Neural crest cell (in vitro differentiated cells): ENCODE data around the gene DRP2. TPM values are rescaled to one million over a fixed set of nuclear protein-coding genes. Genes with fewer than 3 reads are reported as not detected.

ENCODE experiments used
- DNase-seq: peaks from one replicate; pipeline ENCODE4 v3.0.0; 2021; ENCODE audit warnings: low read depth, mixed read lengths, low spot score
- H3K27ac Mint-ChIP-seq: one replicate; pipeline ENCODE4 v1.8.0; 2021; ENCODE audit warnings: mild to moderate bottlenecking, mixed read lengths; ENCODE audit not compliant: unreplicated experiment
- H3K27me3 Mint-ChIP-seq: 2 replicates; pipeline ENCODE4 v1.8.0; 2021; ENCODE audit warnings: low read depth, mild to moderate bottlenecking, mixed read lengths
- H3K36me3 Mint-ChIP-seq: 2 replicates; pipeline ENCODE4 v1.8.0; 2021; ENCODE audit warnings: low read depth, mild to moderate bottlenecking, mixed read lengths
- H3K4me1 Mint-ChIP-seq: 2 replicates; pipeline ENCODE4 v1.8.0; 2021; ENCODE audit warnings: mixed read lengths
- H3K4me3 Mint-ChIP-seq: one replicate; pipeline ENCODE4 v1.8.0; 2021; ENCODE audit warnings: mild to moderate bottlenecking, mixed read lengths
- H3K9me3 Mint-ChIP-seq: 2 replicates; pipeline ENCODE4 v1.8.0; 2021; ENCODE audit warnings: mixed read lengths
- total RNA-seq: library from RNA; stranded (reverse); gene quantifications from 2 replicates; pipeline ENCODE4 v1.2.1, GENCODE V29; 2021
- TF ChIP-seq, protein P1 (sequence below): fragments of 200-600 bp; sonication (generic); conservative IDR thresholded peaks from 2 replicates; pipeline ENCODE4 v1.5.0; 2021; ENCODE audit warnings: antibody characterized with exemption, mild to moderate bottlenecking

DRP2 gene
- total RNA-seq, 1 donor from 2014 or later, result 2.4 TPM

GRCh38 chrX:101229170-101229569, 9.6 kb downstream of the DRP2 start:
- Mint-ChIP-seq H3K27ac (no peak overlapping the region), H3K9me3 (no peaks in the 10 kb centered on the region), H3K4me3 (no peak overlapping the region), H3K36me3 (no peaks in the 10 kb centered on the region), H3K27me3 (no peaks in the 10 kb centered on the region), H3K4me1 (no peaks in the 10 kb centered on the region)
- no peak for DNase-seq
- TF ChIP-seq, protein P1, sequence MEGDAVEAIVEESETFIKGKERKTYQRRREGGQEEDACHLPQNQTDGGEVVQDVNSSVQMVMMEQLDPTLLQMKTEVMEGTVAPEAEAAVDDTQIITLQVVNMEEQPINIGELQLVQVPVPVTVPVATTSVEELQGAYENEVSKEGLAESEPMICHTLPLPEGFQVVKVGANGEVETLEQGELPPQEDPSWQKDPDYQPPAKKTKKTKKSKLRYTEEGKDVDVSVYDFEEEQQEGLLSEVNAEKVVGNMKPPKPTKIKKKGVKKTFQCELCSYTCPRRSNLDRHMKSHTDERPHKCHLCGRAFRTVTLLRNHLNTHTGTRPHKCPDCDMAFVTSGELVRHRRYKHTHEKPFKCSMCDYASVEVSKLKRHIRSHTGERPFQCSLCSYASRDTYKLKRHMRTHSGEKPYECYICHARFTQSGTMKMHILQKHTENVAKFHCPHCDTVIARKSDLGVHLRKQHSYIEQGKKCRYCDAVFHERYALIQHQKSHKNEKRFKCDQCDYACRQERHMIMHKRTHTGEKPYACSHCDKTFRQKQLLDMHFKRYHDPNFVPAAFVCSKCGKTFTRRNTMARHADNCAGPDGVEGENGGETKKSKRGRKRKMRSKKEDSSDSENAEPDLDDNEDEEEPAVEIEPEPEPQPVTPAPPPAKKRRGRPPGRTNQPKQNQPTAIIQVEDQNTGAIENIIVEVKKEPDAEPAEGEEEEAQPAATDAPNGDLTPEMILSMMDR, result no peak

DNA sequence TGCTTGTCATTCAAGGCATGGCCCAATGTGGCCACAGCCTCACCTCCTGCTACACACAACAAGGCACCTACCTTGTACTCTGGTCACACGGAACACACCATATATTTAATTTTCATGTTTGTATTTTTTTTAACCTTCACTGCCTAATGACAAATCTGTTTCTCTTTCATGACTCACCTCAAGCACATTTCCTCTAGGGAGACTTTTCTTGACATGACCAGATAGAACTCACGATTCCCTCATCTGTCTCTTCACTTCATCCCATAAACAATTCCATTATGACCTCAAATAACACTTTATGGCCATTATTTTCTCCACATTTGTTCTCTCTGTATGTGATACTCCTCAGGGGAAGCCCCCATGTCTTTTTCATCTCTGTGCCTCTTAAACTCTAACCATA, 11.1 kb downstream of the DRP2 start:
- no peaks in the 10 kb centered on the region for H3K4me1 Mint-ChIP-seq
- no peak for DNase-seq
- TF ChIP-seq, protein P1, result no peak
- no peak overlapping the region for H3K27ac Mint-ChIP-seq
- H3K36me3 Mint-ChIP-seq, result no peaks in the 10 kb centered on the region
- H3K4me3 Mint-ChIP-seq, result no peak overlapping the region
- no peaks in the 10 kb centered on the region for H3K9me3 Mint-ChIP-seq
- H3K27me3 Mint-ChIP-seq, result no peaks in the 10 kb centered on the region

- TF ChIP-seq, protein P1, result no peak
- no peak for DNase-seq
- Mint-ChIP-seq H3K9me3 (no peaks in the 10 kb centered on the region), H3K36me3 (no peaks in the 10 kb centered on the region), H3K4me1 (no peaks in the 10 kb centered on the region), H3K4me3 (no peak overlapping the region), H3K27ac (no peak overlapping the region), H3K27me3 (no peaks in the 10 kb centered on the region)
Measured at GRCh38 chrX:101231080-101231479, 11.5 kb downstream of the DRP2 start.

- no peak for DNase-seq
- Mint-ChIP-seq H3K27ac (no peak overlapping the region), H3K4me3 (no peak overlapping the region), H3K9me3 (no peaks in the 10 kb centered on the region), H3K27me3 (no peaks in the 10 kb centered on the region), H3K4me1 (no peaks in the 10 kb centered on the region), H3K36me3 (no peaks in the 10 kb centered on the region)
- TF ChIP-seq, protein P1, result no peak
Measured at GRCh38 chrX:101232316-101232715, 12.7 kb downstream of the DRP2 start.

GRCh38 chrX:101237041-101237440, 17.5 kb downstream of the DRP2 start:
- Mint-ChIP-seq H3K4me3 (no peak overlapping the region), H3K9me3 (peaks cover 3% of the 10 kb centered on the region), H3K27me3 (no peaks in the 10 kb centered on the region), H3K27ac (no peak overlapping the region), H3K4me1 (no peaks in the 10 kb centered on the region), H3K36me3 (peaks cover 6% of the 10 kb centered on the region)
- TF ChIP-seq, protein P1, result no peak
- DNase-seq, result no peak

DNA sequence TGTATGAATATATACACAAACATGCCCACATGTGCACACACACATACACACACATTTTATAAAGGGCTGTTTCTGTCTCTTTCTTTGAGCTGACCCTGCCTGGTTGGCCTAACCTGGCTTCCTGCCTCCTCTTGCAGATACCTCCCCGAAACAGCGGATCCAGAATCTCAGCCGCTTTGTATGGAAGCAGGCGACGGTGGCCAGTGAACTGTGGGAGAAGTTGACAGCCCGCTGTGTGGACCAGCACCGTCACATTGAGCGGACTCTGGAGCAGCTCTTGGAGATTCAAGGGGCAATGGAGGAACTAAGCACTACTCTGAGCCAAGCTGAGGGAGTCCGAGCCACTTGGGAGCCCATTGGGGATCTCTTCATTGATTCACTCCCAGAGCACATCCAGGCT, 21.9 kb downstream of the DRP2 start:
- H3K9me3 Mint-ChIP-seq, result peaks cover 8% of the 10 kb centered on the region
- H3K4me3 Mint-ChIP-seq, result no peak overlapping the region

More for the DNA sequence above, 21.9 kb downstream of the DRP2 start:
- TF ChIP-seq, protein P1, result no peak
- H3K27ac Mint-ChIP-seq, result no peak overlapping the region
- DNase-seq, result no peak
- peaks cover 14% of the 10 kb centered on the region for H3K36me3 Mint-ChIP-seq
- H3K4me1 Mint-ChIP-seq, result no peaks in the 10 kb centered on the region
- no peaks in the 10 kb centered on the region for H3K27me3 Mint-ChIP-seq
